GM21360 (cell line): ENCODE results near the gene MB21D2.
A peak's percentile ranks its signal among the peaks of the same experiment; 100 is the strongest.

Source experiments
- ATAC-seq: cut with Tn5 transposase; IDR thresholded peaks from one replicate; pipeline ENCODE4 v1.9.1; 2021; ENCODE audit warnings: mild to moderate bottlenecking, moderate library complexity; ENCODE audit not compliant: unreplicated experiment

Gene MB21D2

DNA sequence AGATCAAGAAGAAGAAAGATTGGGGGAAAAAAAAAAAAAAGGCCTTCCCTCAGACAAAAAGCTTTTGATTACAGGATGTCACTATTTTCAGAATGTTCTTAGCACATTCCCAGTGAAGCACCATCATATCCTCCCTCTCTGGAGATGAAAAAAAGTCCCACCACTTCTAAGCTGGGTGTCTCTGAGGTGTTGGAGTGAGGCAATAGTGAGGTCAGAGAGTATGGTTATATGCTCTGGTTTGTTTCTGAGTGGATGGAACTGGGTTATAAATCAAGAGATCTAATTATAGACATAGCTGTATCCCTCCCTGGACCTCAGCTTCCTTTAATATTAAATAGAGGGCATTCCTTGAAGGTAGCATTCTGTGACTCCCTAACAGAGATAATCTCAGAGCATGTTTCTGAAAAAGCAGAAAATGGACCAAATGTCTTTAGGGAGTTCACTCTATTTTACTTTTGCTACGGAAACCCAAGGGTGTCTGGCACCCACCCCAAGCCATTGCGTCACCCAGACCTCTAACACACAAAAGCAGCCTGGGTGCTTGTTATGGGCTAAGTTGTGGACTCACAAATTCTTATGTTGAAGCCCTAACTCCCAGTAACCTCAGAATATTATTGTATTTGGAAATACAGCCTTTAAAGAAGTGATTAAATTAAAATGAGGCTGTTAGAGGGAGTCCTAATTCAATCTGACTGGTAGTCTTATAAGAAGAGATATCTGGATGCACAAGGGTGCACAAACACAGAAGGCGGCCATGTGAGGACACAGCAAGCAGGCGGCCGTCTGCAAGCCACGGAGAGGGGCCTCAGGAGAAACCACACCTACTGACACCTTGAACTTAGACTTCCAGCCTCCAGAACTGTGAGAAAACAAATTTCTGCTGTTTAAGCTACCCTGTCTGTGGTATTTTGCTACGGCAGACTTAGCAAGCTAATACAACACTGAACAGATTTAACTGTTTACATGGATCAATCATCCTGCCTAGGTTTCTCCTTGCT, 81.5 kb downstream of the MB21D2 start:
- no peak for ATAC-seq

DNA sequence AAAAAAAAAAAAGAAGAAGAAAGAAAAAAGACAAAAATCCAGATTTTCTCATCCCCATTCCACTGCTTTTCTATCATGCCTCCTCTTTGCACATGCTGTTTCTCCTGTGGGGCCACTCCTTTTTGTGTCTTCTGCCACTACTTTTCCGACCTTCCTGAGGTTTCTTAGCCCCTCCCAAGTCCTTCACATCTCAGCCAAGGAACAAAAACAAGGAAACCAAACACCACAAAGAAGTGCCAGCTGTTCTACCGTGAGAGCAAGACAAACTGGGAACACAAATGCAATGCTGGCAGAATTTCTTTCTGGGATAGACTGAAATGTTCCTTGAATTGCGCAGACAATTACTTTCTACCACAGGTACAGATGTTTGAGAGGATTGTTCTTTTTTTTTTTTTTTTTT, 83.2 kb downstream of the MB21D2 start:
- ATAC-seq: no peak

DNA sequence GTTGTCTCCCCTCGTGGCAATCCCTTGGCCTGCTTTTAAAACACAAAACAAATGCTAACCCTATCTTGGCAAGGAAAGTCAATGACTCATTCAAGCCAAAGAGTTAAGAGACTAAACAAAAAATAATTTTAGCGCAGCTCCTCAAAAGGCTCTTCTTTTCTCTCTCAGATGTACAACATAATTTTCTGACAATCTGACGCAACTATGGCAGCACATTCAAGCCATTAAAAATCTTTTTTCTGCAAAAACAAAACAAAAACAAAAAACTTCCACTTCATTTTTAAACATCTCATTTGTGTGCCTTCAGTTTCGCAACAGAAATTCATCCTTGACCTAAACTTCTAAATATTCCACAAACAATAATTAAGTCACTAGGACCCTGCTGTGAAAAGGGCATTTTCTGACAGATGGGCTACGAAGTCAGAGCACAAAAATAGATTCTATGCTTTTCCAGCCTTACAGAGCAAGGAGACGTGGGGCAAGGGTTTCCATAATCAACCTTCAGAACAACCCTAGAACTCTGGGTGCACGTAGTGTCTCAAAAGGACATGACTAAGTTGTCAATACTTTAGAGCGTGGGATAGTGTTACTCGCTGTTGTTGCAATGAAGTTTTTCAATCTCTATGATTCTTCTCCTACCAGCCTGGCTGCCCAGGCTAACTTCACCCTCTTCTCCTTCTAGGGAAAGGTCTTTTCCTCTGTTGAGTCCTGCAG, 84.3 kb downstream of the MB21D2 start:
- ATAC-seq: no peak

DNA sequence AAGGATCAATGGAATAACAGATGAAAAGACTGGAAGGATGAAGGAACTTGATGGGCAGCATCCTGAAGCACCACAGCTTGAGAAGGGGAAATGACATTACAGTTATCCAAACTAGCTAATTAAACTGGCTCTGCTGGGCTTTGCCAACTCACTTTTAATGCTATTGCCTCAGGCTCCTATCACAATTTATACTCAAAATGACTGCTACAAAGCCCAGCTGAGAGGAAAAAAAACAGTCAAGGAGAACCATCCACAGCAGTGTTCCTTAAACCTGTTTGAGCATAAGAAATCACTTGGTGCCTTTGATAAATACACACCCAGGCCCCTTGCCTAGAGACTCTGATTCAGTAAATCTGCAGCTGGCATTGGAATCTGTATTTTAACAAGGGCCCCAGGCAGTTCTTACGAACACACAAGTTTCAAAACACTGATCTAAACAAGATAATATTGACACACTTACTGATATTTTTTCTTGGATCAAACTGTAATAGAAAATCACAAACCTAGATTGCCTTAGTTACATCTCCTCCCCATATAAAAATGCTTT, 85.8 kb downstream of the MB21D2 start:
- ATAC-seq: no peak

DNA sequence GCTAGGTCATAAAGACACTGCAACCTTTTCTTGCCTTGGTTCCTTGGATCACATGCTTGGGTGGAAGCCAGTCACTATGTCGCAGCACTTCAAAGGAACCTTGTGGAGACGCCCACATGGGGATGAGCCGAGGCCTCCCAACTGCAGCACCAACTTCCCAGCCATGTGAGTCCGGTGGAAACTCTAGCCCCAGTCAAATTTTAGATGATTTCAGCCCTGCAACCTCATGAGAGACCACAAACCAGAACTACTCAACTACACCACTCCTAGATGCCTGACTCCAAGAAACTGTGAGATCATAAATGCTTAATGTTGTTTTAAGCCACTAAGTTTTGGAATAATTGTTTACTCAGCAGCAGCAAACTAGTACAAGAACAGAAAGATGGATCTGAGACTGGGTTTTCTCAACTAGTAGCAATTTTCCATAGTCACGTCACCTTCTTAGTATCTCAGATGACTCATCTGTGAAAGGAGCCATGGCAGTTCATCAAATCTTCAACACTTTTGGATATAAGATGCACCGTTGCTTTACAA, 86.5 kb downstream of the MB21D2 start:
- peak; percentile 34 for ATAC-seq

DNA sequence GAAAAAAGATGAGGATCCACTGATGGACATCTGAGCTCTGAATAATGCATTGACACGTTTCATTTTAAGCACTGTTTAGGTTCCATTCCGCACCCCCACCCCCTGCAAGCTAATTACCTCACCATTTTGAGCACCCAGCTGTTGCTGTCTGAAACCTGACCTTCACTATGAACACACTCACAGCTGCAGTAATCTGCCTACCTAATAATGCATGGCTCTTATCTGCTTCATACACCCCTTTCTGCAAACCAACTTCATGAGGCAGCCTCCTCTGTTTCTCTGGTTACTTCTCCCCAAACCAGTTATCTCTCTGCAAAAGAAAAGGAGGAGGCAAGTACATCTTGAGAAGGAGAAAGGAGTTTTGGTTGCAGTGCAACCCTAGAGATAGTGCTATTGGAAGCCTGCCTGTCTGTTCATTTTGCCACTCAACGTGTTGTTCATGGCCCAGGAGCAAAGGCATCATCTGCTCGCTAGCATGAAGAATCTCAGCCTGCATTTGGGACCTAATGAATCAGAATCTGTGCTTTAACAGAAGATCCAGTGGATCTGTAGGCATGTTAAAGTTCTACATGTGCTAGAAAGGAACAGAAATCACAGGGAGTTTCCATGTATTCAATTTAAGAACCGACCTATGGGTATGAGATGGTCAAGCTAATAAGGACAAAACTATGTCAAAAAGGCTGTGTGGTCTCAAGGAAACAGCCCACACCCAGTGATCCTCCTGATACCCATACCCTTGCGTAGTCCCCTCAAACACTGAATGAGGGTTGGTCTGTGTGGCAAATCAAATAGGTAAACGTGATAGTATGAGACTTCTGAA, 87.2 kb downstream of the MB21D2 start:
- ATAC-seq: peak; percentile 76

DNA sequence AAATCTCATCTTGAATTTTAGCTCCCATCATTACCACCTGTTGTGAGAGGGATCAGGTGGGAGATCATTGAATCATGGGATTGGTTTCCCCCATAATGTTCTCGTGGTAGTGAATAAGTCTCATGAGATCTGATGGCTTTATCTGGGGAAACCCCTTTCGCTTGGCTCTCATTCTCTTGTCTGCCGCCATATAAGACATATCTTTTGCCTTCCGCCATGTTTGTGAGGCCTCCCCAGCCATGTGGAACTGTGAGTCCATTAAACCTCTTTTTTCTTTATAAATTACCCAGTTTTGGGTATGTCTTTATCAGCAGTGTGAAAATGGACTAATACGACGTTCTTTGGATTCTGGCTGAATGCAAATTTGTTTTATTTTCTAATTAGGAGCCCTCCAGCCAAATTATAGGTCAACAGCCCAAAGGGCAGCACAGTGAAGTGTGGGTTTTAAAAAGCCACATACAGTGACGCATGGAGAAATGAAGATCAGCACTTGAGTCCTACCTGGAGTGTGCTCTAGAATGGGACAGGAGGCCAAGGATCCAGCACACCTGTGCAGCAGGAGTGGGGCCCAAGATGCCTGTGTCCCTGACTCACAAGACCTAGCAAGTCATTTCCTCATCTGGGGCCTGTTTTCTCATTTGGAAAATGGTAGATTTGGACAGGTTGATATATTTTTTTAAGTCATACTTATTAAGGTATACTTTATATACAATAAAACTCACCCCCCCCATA, 89.6 kb downstream of the MB21D2 start:
- no peak for ATAC-seq

DNA sequence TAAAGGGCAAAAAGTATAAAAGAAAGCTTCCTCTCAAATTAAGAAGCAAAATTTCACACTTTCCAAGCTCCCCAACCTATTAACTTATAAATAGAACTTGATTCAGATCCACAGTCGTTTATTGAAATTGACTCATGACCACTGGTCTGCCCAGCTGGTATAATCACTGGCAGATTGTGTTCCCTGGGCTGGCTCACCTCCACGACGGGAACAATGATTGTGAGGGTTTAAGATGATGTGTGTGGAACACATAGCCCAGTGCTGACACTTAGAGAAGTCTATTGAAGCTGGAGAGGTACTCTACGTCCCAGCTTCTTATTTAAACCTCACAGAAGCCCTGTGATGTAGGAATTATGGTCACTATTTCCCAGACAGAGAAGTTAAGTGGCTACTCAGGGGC, 90.4 kb downstream of the MB21D2 start:
- ATAC-seq: no peak

DNA sequence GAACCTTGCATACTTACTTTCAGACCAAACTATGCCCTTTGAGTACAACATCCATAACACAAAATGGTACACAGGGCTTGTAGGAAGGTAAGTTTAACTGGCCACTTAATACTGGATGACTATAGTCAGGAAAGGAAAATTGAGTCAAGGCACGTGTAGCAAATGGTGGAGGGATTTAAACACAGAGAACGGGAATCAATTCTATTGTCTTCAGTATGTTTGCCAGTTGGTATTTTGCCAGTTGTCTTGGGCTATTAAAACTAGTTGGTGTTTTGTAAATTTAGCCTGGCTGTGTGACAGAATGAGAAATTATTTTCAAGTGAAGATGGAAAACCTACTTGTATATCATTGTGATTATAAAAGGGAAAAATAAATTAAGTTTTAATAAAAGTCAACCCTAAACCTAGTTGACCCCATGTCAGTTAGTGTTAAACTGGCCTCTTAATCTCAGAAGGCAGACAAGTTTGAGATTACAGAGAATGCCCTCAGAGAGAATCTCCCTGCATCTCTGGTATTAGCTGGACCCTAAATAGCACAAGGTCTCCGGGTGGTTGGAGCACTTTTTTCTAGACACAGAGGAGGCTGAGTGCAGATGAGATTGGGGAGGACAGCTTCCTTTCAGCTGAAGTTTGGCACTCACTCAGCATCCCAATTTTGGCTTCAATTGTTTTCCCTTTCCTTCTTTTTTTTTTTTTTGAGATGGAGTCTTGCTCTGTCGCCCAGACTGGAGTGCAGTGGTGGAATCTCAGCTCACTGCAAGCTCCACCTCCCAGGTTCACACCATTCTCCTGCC, 91.2 kb downstream of the MB21D2 start:
- no peak for ATAC-seq

DNA sequence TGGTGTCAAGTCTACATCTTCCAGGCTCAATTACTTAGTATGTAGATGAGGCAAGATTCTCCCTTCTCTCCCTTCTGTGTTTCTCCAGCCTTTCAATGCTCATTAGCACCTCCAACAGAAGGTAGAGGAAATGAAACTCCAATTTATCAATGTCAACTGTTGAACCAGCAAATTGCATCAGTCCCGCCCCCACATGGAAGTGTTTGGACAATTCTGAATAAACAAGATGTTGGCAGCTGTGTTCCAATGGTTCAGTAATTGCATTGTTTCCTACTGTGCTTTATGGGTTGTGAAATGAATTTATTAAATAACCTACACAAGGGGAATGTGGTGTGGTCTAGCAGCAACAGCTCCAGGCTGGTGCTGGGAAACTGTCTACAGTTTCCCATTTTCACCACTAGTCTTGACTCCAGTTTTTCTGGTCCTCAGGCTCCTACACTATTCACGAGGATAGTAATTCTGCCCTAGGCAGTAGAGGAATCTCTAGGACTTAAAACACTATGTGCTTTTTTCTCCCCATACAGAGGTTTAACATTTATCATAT, 91.9 kb downstream of the MB21D2 start:
- peak; percentile 50 for ATAC-seq

DNA sequence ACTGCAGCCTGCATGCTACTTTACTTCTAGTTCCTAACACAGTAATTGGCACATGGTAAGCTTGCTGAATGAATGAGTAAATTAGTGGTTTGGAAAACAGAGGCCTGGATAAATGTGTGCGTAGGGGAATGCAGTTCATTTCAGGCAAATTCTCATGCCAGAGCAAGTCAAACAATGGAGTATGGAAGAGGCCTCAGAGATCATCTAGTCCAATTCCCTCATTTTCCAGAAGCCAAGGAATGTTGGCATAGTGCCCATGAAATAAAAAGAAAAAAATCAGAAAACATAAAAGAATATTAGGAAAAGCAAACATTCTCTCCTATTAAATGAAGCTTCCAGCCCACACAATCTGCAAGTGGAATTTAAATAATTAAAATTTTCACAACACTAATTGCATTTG, 92.4 kb downstream of the MB21D2 start:
- ATAC-seq: no peak

DNA sequence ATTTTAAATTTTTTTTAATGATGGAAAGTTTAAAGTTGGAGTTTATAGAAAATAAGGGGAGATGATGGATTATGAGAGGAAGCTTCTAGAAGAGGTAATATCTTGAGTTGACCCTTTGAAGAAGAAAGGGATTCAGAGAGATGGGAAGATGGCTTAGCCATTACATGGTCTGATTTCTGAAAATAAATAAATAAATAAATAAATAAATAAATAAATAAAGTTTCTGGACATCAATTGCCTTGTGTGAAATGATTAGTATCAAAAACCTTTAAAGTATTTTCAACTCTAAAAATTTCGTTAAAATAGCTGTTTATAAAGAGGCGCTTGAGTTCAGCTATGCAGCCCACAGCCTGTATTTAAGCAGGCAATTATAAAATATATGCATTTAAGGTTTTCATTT, 93.3 kb downstream of the MB21D2 start:
- no peak for ATAC-seq

DNA sequence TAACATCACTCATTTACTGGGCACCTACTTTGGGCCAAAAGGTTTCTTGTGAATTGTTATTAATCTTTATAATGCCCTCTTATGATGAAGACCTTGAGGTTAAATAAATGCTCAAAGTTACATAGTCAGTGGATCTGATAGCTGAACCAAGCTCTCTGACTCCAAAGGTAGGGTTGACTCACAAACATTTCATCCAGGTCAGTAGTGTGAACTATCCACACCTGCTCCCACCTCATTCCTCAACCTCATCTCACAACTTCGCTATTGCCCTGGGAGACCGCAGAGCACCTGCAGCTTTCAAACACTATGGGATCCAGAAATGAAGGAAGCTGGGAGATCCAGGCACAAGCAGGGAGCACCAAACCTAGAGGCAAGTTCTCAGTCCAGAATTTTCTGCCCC, 96.5 kb downstream of the MB21D2 start:
- ATAC-seq: no peak

DNA sequence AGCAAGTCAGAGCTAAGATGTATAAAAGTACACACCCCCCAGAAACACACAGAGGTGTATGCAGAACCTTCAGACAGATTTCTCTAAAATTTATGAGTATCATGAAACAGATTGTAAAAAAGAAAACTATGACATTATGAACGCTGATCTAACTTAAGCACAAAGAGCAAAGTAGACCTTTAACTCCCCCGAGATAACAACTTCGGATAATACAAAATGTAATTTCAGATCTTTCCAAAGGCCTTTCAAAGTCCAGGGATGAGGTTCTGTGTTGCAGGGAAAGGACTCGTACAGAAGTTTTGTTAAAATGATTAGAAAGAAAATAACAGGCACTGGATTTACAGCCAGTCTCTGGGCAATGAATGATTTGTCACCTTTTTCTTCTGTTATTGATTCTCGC, 97.5 kb downstream of the MB21D2 start:
- no peak for ATAC-seq

DNA sequence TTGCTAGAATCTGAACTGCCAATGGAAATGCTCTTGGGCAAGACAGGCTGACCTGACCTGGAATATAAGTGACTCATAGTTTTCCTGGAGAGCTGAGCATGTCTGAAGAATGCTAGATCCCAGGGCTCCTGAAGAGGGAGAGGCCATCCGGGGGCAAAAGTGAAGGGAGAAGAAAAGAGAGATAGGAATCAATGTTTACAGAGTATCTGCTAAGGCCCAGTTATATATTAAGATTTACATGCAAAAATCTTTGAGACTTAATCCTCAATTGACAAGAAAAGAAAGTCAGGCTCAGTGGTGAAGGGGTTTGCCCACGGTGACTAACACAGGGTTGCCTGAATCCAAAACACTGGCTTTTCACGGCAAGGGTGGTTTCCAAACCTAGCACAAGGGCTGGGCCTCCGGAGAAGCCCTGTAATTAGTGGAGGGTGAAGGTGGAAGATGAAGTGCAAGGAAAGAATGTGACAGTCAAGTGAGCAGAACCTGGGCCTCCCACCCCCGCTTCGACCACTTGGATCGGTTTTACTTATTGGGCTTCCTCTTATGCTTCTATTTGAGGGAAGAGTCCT, 98.6 kb downstream of the MB21D2 start:
- ATAC-seq: peak; percentile 36

DNA sequence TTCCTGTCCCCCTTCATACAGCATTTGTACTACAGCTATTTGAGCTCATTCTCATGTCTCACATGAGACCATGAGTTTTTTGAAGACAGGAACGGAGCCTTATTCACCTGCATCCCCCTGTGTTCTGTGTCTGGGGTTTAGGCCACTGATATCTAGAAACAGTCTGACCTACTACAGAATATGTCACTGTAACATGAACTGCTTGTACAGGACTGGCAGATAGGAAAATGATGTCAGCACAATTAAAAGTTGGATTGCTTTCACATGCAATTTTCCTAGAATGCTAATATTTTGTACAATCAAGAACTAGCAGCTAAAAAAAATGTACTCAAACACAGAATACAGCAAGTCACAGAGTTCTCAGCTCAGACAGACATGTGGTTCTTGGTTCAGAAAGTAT, 99.5 kb downstream of the MB21D2 start:
- ATAC-seq: no peak

DNA sequence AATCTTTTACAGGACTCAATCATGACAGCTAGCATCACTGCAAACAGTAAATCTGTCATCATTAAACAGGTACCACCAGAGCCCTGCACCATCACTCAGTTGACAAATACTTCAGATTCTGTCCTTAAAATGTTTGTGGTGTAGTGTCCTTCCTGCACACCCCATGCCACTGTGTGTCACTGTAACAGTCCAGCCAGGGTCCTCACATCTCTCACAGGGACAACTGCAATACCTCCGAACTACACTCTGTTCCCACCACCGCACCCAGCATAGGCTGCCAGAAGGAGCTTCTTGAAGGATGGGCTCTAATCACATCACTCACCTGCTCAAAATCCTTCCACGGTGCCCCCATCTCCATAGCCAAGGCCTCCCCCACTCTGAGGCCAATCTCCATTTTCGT, 100.2 kb downstream of the MB21D2 start:
- no peak for ATAC-seq

DNA sequence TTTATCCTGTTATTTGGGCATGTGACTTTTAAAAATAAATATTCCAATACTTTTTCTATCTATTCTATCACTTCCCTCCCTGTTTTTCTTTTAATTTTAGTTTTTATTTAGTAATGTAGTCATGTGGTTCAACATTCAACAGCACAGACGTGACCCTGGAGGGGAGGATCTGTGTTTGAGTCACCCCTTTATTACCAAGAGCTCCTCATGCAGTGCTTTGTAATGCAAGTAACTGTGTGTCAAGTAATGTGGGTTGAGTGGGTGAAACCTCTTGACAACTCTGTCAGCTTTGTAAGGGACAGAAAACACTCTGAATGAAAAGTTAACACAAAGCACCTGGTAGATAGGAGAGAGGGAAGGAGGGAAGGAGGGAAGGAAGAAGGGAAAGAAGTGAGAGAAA, 100.6 kb downstream of the MB21D2 start:
- peak; percentile 70 for ATAC-seq

DNA sequence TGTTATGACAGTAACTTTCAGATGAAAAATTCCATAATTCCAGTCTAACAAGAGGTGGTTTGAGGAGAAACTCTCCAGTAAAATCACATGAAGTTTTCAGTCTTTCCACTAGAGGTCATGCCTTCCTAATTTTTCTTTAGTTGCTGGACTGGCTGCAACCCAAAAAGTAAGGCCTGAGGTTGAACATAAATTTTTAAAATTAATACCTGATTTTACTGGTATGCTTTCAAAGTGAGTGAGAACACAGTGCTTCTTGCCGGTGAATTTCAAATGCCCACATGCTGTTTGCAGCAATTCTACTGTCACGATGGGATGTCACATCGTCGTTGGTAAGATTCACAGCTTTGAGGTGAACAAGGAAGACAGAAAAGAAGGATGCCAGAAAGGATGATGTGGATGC, 101.3 kb downstream of the MB21D2 start:
- ATAC-seq: no peak
